T47D (cell line): ENCODE results near the gene RIMS3.

Experiments
- DNase-seq, 2 experiments: peaks; one replicate each; pipeline versions ENCODE4 v3.0.0 to v3.0.0-alpha.2; 2011 to 2012; ENCODE audit warnings: low read depth in 1 of 2, low spot score in 1 of 2
- JUND ChIP-seq: IDR thresholded peaks from 2 replicates; pipeline ENCODE4 v1.6.1; 2012; ENCODE audit warnings: low read depth
- in situ Hi-C: cut with HindIII; loops from 2 replicates; pipeline ENCODE4 v1.10.0; 2016; ENCODE audit warnings: low sequenced_read_pairs, low pct_unique_long_range_greater_than_20kb

The RIMS3 gene

GRCh38 chr1:40665335-40666171 is at the start of gene RIMS3:
Gene RIMS3 (minus strand): TSS chr1:40665682. CDS start chr1:40641925, 23,757 bp downstream.
- TF ChIP-seq JUND, result no peak
- in situ Hi-C loops, result no loop called here
- peak; percentile 63 for DNase-seq

- in situ Hi-C loops, result no loop called here
- DNase-seq, result no peak
- no peak for TF ChIP-seq JUND
Observed at GRCh38 chr1:40712997-40713396, 47.5 kb upstream of the RIMS3 start.

GRCh38 chr1:40712405-40712944 is 47.0 kb upstream of the RIMS3 start:
- in situ Hi-C loops, result no loop called here
- peak in 1 of 2 experiments; percentile 80 for DNase-seq
- TF ChIP-seq JUND, result peak; percentile 26; the same call in 1 of the 2 replicates

- in situ Hi-C loops, result no loop called here
- TF ChIP-seq JUND, result no peak
- DNase-seq, result peak in 1 of 2 experiments; percentile 61
Observed at GRCh38 chr1:40711465-40712404, 46.3 kb upstream of the RIMS3 start.

- in situ Hi-C loops, result no loop called here
- TF ChIP-seq JUND, result no peak
- no peak for DNase-seq
Observed at GRCh38 chr1:40710581-40711315, 45.3 kb upstream of the RIMS3 start.

- no peak for DNase-seq
- no peak for TF ChIP-seq JUND
- in situ Hi-C loops, result no loop called here
Observed at GRCh38 chr1:40709802-40710278, 44.4 kb upstream of the RIMS3 start.

GRCh38 chr1:40709100-40709801 is 43.8 kb upstream of the RIMS3 start:
- TF ChIP-seq JUND, result no peak
- in situ Hi-C loops, result no loop called here
- DNase-seq, result peak; percentile 60 to 96

GRCh38 chr1:40708750-40709099 is 43.2 kb upstream of the RIMS3 start:
- in situ Hi-C loops, result no loop called here
- DNase-seq, result peak; percentile 50 to 83
- TF ChIP-seq JUND, result no peak

GRCh38 chr1:40706626-40707025 is 41.1 kb upstream of the RIMS3 start:
- no peak for DNase-seq
- TF ChIP-seq JUND, result no peak
- in situ Hi-C loops, result no loop called here

GRCh38 chr1:40704817-40705733 is 39.6 kb upstream of the RIMS3 start:
- in situ Hi-C loops, result no loop called here

More at GRCh38 chr1:40704817-40705733, 39.6 kb upstream of the RIMS3 start:
- DNase-seq, result no peak
- no peak for TF ChIP-seq JUND
